Measurements from ENCODE around the gene KDM6B. TPM values are rescaled to one million over a fixed set of nuclear protein-coding genes. Genes with fewer than 3 reads are reported as not detected.

The KDM6B gene
- total RNA-seq, 1 donor from 2014 or later: 48.3 TPM

- H3K27me3 ChIP-seq: peaks cover 5% of the 10 kb centered on the region
- H3K9me3 ChIP-seq: no peaks in the 10 kb centered on the region
- H3K36me3 ChIP-seq: no peaks in the 10 kb centered on the region
- intact Hi-C loops (cut with DNase I): no loop called here
- no peaks in the 10 kb centered on the region for H3K4me1 ChIP-seq
- no peak for DNase-seq
- H3K27ac ChIP-seq: no peak overlapping the region
- no peak for ATAC-seq
- no peak overlapping the region for H3K4me3 ChIP-seq
- TF ChIP-seq CTCF (IDR thresholded peaks at IDR 0.05): no peak
Measured at GRCh38 chr17:7794075-7794663, 39.8 kb upstream of the KDM6B start.

GRCh38 chr17:7797976-7798375 lies 36.0 kb upstream of the KDM6B start:
- Histone ChIP-seq H3K27me3 (peaks cover 5% of the 10 kb centered on the region), H3K27ac (no peak overlapping the region), H3K36me3 (no peaks in the 10 kb centered on the region), H3K4me3 (no peak overlapping the region), H3K4me1 (no peaks in the 10 kb centered on the region), H3K9me3 (no peaks in the 10 kb centered on the region)
- no peak for DNase-seq
- intact Hi-C loops (cut with DNase I): no loop called here
- TF ChIP-seq CTCF (IDR thresholded peaks at IDR 0.05): no peak
- no peak for ATAC-seq

GRCh38 chr17:7798839-7799238 lies 35.2 kb upstream of the KDM6B start:
- Histone ChIP-seq H3K4me1 (no peaks in the 10 kb centered on the region), H3K9me3 (no peaks in the 10 kb centered on the region), H3K4me3 (no peak overlapping the region), H3K27ac (no peak overlapping the region), H3K27me3 (peaks cover 5% of the 10 kb centered on the region), H3K36me3 (no peaks in the 10 kb centered on the region)
- intact Hi-C loops (cut with DNase I): no loop called here
- ATAC-seq (no peak), DNase-seq (no peak)
- no peak for TF ChIP-seq CTCF (IDR thresholded peaks at IDR 0.05)

GRCh38 chr17:7803981-7804380 lies 30.0 kb upstream of the KDM6B start:
- no peak for TF ChIP-seq CTCF (IDR thresholded peaks at IDR 0.05)
- ATAC-seq (peak; percentile 86), DNase-seq (peak; percentile 78)
- Histone ChIP-seq H3K27me3 (no peaks in the 10 kb centered on the region), H3K4me1 (no peaks in the 10 kb centered on the region), H3K27ac (no peak overlapping the region), H3K9me3 (no peaks in the 10 kb centered on the region), H3K36me3 (no peaks in the 10 kb centered on the region), H3K4me3 (no peak overlapping the region)
- intact Hi-C loops (cut with DNase I): no loop called here

GRCh38 chr17:7806587-7806986 lies 27.4 kb upstream of the KDM6B start:
- intact Hi-C loops (cut with DNase I): no loop called here
- DNase-seq (no peak), ATAC-seq (peak; percentile 78)
- TF ChIP-seq CTCF (IDR thresholded peaks at IDR 0.05): no peak
- Histone ChIP-seq H3K36me3 (no peaks in the 10 kb centered on the region), H3K9me3 (no peaks in the 10 kb centered on the region), H3K27me3 (no peaks in the 10 kb centered on the region), H3K4me1 (no peaks in the 10 kb centered on the region), H3K27ac (no peak overlapping the region), H3K4me3 (no peak overlapping the region)

- DNase-seq (no peak), ATAC-seq (no peak)
- Histone ChIP-seq H3K4me1 (no peaks in the 10 kb centered on the region), H3K27me3 (no peaks in the 10 kb centered on the region), H3K27ac (no peak overlapping the region), H3K36me3 (no peaks in the 10 kb centered on the region), H3K9me3 (no peaks in the 10 kb centered on the region), H3K4me3 (no peak overlapping the region)
- no peak for TF ChIP-seq CTCF (IDR thresholded peaks at IDR 0.05)
- intact Hi-C loops (cut with DNase I): no loop called here
Measured at GRCh38 chr17:7807206-7807605, 26.8 kb upstream of the KDM6B start.

Data from upper lobe of right lung (tissue), 1 donor.